Measurements from ENCODE around the gene CCDC85C.
A peak's percentile ranks its signal among the peaks of the same experiment; 100 is the strongest.

The CCDC85C gene

DNA sequence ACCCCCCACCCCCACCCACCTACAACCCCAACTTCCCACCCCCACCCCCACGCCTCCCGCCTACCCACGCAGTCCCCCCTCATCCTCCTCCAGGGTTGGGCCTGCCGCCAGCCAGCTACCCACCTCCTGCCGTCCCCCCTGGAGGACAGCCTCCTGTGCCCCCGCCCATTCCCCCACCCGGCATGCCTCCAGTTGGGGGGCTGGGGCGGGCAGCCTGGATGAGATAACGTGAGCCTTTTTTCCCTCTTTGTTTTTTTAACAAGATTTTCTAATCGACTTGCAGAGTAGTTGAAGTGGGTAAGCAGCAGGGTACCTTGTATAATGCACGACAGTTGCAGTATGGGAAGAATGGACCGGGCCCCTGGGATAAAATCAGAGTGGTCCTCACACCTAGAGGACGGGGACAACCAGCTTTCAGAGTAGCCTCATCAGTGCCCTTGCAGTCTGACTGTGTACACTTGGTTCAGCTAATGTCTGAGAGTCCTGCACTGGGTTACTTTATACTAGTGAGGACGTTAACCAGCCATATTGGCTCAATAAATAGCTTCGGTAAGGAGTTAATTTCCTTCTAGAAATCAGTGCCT is 93.4 kb downstream of the CCDC85C start:
- DNase-seq (ENCODE audit: low spot score in 2 of 2): no peak
- peaks cover 56% of the 10 kb centered on the region for H3K36me3 Mint-ChIP-seq (ENCODE audit: insufficient read depth)
- no peak overlapping the region for H3K27ac Mint-ChIP-seq (ENCODE audit: low read depth)

GRCh38 chr14:99509871-99510555 is 94.0 kb downstream of the CCDC85C start:
- ATAC-seq (replicated peaks; ENCODE audit: extremely low read depth, poor library complexity, severe bottlenecking) (no peak), DNase-seq (ENCODE audit: low spot score in 2 of 2) (peak in 1 of 2 donors; percentile 12)
- no peaks in the 10 kb centered on the region for H3K9me3 Mint-ChIP-seq
- no peak overlapping the region for H3K4me3 Mint-ChIP-seq
- peaks cover 61% of the 10 kb centered on the region for H3K36me3 Mint-ChIP-seq (ENCODE audit: insufficient read depth)
- H3K27me3 Mint-ChIP-seq: no peaks in the 10 kb centered on the region
- no peak overlapping the region for H3K27ac Mint-ChIP-seq (ENCODE audit: low read depth)
- H3K4me1 Mint-ChIP-seq: peaks cover 5% of the 10 kb centered on the region

More for the DNA sequence above, 93.4 kb downstream of the CCDC85C start:
- ATAC-seq (replicated peaks; ENCODE audit: extremely low read depth, poor library complexity, severe bottlenecking): no peak
- H3K27me3 Mint-ChIP-seq: no peaks in the 10 kb centered on the region
- no peaks in the 10 kb centered on the region for H3K9me3 Mint-ChIP-seq
- peaks cover 5% of the 10 kb centered on the region for H3K4me1 Mint-ChIP-seq
- no peak overlapping the region for H3K4me3 Mint-ChIP-seq

DNA sequence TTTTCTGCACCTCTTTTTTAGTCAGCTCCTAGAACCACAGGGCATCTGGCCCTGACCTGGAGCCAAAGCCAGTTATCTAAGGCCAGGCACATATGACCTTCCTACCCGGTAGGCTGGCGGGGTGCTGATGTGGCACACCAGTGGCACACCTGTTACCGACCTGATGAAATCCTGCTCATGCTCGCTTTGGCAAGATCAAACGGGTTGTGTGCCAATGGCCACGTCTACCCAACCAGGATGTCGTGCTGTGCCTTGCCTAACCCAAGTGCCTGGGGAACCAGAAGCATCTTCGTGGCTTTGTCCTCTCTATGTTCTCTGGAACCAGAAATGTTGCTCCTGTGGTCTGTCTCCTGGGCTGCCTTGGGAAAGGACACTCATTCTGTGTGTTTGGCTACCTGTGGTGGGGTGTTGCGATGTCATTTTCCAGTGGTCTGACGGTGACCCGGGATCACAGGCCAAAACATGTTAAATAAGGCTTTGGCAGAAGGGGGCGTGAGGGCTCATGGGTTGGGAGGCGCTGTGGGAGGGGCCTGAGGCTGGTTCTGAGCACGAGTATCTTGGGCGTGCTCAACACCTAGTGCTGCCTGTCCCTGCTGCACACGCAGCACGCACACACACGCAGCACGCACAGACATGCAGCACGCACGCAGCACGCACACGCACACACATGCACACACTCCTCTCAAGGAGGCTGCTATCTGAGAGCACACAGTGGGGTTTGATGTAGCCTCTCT is 94.9 kb downstream of the CCDC85C start:
- Mint-ChIP-seq H3K4me3 (no peak overlapping the region), H3K27me3 (no peaks in the 10 kb centered on the region), H3K4me1 (peaks cover 5% of the 10 kb centered on the region), H3K27ac (ENCODE audit: low read depth) (peak overlapping the region; percentile 79), H3K9me3 (no peaks in the 10 kb centered on the region), H3K36me3 (ENCODE audit: insufficient read depth) (peaks cover 62% of the 10 kb centered on the region)
- DNase-seq (ENCODE audit: low spot score in 2 of 2) (no peak), ATAC-seq (replicated peaks; ENCODE audit: extremely low read depth, poor library complexity, severe bottlenecking) (no peak)

- DNase-seq (ENCODE audit: low spot score in 2 of 2) (no peak), ATAC-seq (replicated peaks; ENCODE audit: extremely low read depth, poor library complexity, severe bottlenecking) (no peak)
- Mint-ChIP-seq H3K9me3 (no peaks in the 10 kb centered on the region), H3K4me1 (peaks cover 5% of the 10 kb centered on the region), H3K27ac (ENCODE audit: low read depth) (peak overlapping the region; percentile 79), H3K36me3 (ENCODE audit: insufficient read depth) (peaks cover 67% of the 10 kb centered on the region), H3K27me3 (no peaks in the 10 kb centered on the region), H3K4me3 (no peak overlapping the region)
These were observed 96.0 kb downstream of the CCDC85C start for GRCh38 chr14:99507860-99508640.

GRCh38 chr14:99506276-99506675 is 97.7 kb downstream of the CCDC85C start:
- peak overlapping the region; percentile 60 for H3K27ac Mint-ChIP-seq (ENCODE audit: low read depth)
- no peak overlapping the region for H3K4me3 Mint-ChIP-seq
- peaks cover 5% of the 10 kb centered on the region for H3K4me1 Mint-ChIP-seq
- ATAC-seq (replicated peaks; ENCODE audit: extremely low read depth, poor library complexity, severe bottlenecking) (no peak), DNase-seq (ENCODE audit: low spot score in 2 of 2) (no peak)
- H3K36me3 Mint-ChIP-seq (ENCODE audit: insufficient read depth): peaks cover 74% of the 10 kb centered on the region
- no peaks in the 10 kb centered on the region for H3K9me3 Mint-ChIP-seq
- no peaks in the 10 kb centered on the region for H3K27me3 Mint-ChIP-seq

DNA sequence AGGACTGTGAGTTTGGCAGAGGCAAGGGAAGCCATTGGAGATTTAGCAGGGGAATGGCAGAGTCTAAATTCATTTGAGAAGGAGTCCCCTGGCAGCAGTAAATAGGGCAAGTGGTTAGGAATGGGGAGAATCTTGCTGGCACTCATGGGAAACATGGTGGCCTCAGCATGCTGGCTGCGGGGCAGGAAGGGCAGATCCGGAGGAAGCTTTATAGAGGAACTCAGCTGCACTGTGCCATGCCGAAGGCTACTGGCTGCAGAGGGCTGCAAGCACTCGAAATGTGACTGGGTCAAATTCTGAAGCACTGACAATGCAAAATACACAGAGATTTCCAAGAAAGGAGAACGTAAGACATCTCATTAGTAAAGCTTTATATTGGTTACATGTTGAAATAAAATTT is 98.9 kb downstream of the CCDC85C start:
- Mint-ChIP-seq H3K4me1 (peaks cover 5% of the 10 kb centered on the region), H3K9me3 (no peaks in the 10 kb centered on the region), H3K4me3 (no peak overlapping the region), H3K27ac (ENCODE audit: low read depth) (no peak overlapping the region), H3K36me3 (ENCODE audit: insufficient read depth) (peaks cover 82% of the 10 kb centered on the region), H3K27me3 (no peaks in the 10 kb centered on the region)
- no peak for ATAC-seq (replicated peaks; ENCODE audit: extremely low read depth, poor library complexity, severe bottlenecking)
- no peak for DNase-seq (ENCODE audit: low spot score in 2 of 2)

- peaks cover 83% of the 10 kb centered on the region for H3K36me3 Mint-ChIP-seq (ENCODE audit: insufficient read depth)
- H3K9me3 Mint-ChIP-seq: no peaks in the 10 kb centered on the region
- H3K27me3 Mint-ChIP-seq: no peaks in the 10 kb centered on the region
- H3K4me3 Mint-ChIP-seq: no peak overlapping the region
- H3K27ac Mint-ChIP-seq (ENCODE audit: low read depth): no peak overlapping the region
- no peak for ATAC-seq (replicated peaks; ENCODE audit: extremely low read depth, poor library complexity, severe bottlenecking)
- DNase-seq (ENCODE audit: low spot score in 2 of 2): no peak
- H3K4me1 Mint-ChIP-seq: peaks cover 5% of the 10 kb centered on the region
These were observed 100.1 kb downstream of the CCDC85C start for GRCh38 chr14:99503848-99504453.

DNA sequence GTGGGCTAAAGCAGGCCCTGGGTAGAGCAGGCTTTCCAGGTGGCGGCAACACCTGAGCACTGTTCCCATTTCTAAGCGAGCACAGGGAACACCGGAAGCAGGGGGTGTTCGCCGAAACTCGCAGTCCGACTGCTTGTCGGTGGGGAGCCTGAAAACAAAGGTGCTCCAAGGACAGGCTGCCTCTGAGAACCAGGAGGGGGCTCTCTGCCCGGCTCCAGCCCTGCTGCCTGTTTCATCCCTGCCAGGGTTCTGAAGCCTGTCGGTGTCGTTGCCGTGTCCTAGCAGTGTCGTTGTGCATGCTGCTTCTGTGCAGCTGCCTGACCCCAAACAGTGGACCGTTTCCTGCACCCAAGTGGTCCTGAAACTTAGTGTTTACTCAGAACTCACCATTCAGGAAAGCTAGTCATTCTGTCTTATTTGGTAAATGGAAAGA is 101.0 kb downstream of the CCDC85C start:
- no peak for DNase-seq (ENCODE audit: low spot score in 2 of 2)
- Mint-ChIP-seq H3K4me3 (no peak overlapping the region), H3K9me3 (no peaks in the 10 kb centered on the region), H3K27ac (ENCODE audit: low read depth) (no peak overlapping the region), H3K36me3 (ENCODE audit: insufficient read depth) (peaks cover 87% of the 10 kb centered on the region), H3K27me3 (no peaks in the 10 kb centered on the region), H3K4me1 (no peaks in the 10 kb centered on the region)
- ATAC-seq (replicated peaks; ENCODE audit: extremely low read depth, poor library complexity, severe bottlenecking): no peak

GRCh38 chr14:99497894-99498293 is 106.1 kb downstream of the CCDC85C start:
- DNase-seq (ENCODE audit: low spot score in 2 of 2) (no peak), ATAC-seq (replicated peaks; ENCODE audit: extremely low read depth, poor library complexity, severe bottlenecking) (no peak)
- no peaks in the 10 kb centered on the region for H3K27me3 Mint-ChIP-seq
- H3K27ac Mint-ChIP-seq (ENCODE audit: low read depth): no peak overlapping the region
- peaks cover 79% of the 10 kb centered on the region for H3K36me3 Mint-ChIP-seq (ENCODE audit: insufficient read depth)
- peaks cover 14% of the 10 kb centered on the region for H3K4me1 Mint-ChIP-seq
- H3K9me3 Mint-ChIP-seq: no peaks in the 10 kb centered on the region
- H3K4me3 Mint-ChIP-seq: no peak overlapping the region

DNA sequence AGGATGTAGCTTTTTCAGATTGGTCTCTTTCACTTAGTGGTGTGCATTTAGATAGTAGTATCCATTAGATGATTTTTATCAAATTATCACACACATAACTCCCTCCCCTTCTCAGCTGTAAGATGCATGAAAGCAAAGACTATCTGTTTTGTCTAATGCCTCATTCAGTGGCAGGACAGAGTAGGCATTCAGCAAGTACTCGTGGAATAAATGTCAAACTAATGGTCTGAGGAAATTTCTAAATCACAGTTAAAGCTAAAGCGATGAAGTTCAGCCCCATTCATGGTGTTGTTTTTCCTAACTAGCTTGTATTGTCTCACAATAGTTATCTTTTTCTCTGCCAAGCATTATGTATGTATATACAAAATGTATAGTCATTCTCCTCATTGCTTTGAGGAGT is 106.7 kb downstream of the CCDC85C start:
- Mint-ChIP-seq H3K4me1 (peaks cover 16% of the 10 kb centered on the region), H3K4me3 (no peak overlapping the region), H3K36me3 (ENCODE audit: insufficient read depth) (peaks cover 79% of the 10 kb centered on the region), H3K9me3 (no peaks in the 10 kb centered on the region), H3K27me3 (no peaks in the 10 kb centered on the region), H3K27ac (ENCODE audit: low read depth) (no peak overlapping the region)
- DNase-seq (ENCODE audit: low spot score in 2 of 2): no peak
- no peak for ATAC-seq (replicated peaks; ENCODE audit: extremely low read depth, poor library complexity, severe bottlenecking)

GRCh38 chr14:99484106-99484505 is 119.9 kb downstream of the CCDC85C start:
- no peak overlapping the region for H3K27ac Mint-ChIP-seq (ENCODE audit: low read depth)
- H3K36me3 Mint-ChIP-seq (ENCODE audit: insufficient read depth): peaks cover 14% of the 10 kb centered on the region
- H3K9me3 Mint-ChIP-seq: no peaks in the 10 kb centered on the region
- ATAC-seq (replicated peaks; ENCODE audit: extremely low read depth, poor library complexity, severe bottlenecking) (no peak), DNase-seq (ENCODE audit: low spot score in 2 of 2) (no peak)
- no peak overlapping the region for H3K4me3 Mint-ChIP-seq
- peaks cover 67% of the 10 kb centered on the region for H3K4me1 Mint-ChIP-seq
- H3K27me3 Mint-ChIP-seq: no peaks in the 10 kb centered on the region

DNA sequence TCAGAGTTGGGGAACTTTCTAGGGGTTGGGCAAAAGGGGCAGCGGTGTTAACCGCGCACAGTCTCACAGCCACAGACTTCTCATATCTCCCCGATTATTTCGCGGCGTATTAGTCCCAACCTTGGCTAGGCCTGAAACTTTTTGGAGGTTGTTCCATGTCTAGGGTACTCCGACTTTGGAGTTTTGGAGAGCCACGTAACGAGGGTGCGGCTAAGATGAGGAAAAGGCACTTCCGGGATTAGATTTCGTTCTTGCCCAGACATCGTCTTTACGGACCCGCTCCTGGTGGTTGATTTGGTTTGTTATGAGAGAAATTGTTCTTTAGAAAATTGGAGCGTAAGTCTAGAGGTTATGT is 122.3 kb downstream of the CCDC85C start:
- peak overlapping the region; percentile 95 for H3K4me3 Mint-ChIP-seq
- H3K4me1 Mint-ChIP-seq: peaks cover 75% of the 10 kb centered on the region
- H3K9me3 Mint-ChIP-seq: no peaks in the 10 kb centered on the region
- no peak for ATAC-seq (replicated peaks; ENCODE audit: extremely low read depth, poor library complexity, severe bottlenecking)
- peak overlapping the region; percentile 95 for H3K27ac Mint-ChIP-seq (ENCODE audit: low read depth)
- H3K36me3 Mint-ChIP-seq (ENCODE audit: insufficient read depth): peaks cover 14% of the 10 kb centered on the region
- peak in 1 of 2 donors; percentile 17 for DNase-seq (ENCODE audit: low spot score in 2 of 2)
- no peaks in the 10 kb centered on the region for H3K27me3 Mint-ChIP-seq

Measured in central memory CD8-positive, alpha-beta T cell (primary cell).